WTC11 (cell line): ENCODE measurements around the gene VSNL1. TPM values are rescaled to one million over a fixed set of nuclear protein-coding genes. Genes with fewer than 3 reads are reported as not detected.

ENCODE experiments used
- ATAC-seq: fragments of 200-7000 bp; cut with Tn5 transposase; 2 replicates; pipeline ENCODE4 v1.10.0; 2021; ENCODE audit warnings: mild to moderate bottlenecking, moderate library complexity
- CTCF ChIA-PET: fragments of 300-600 bp; sonication (Branson Sonifier 250); formaldehyde crosslinking; loops from one replicate; lab custom pipeline; 2021; ENCODE audit warnings: antibody characterized with exemption; lab: Charles Lee
- POLR2A ChIA-PET: fragments of 350-600 bp; sonication (Branson Sonifier 250); formaldehyde crosslinking; loops from one replicate; lab custom pipeline; 2021; ENCODE audit warnings: antibody characterized with exemption; lab: Charles Lee
- DNase-seq: peaks from one replicate; pipeline ENCODE4 v3.0.0; 2021; ENCODE audit warnings: low spot score
- H3K27ac Mint-ChIP-seq: 2 replicates; pipeline ENCODE4 v1.8.0; 2021; ENCODE audit warnings: mixed read lengths
- H3K27me3 Mint-ChIP-seq: 2 replicates; pipeline ENCODE4 v1.8.0; 2021; ENCODE audit warnings: low read depth, mild to moderate bottlenecking, moderate library complexity, mixed read lengths
- H3K36me3 Mint-ChIP-seq: 2 replicates; pipeline ENCODE4 v1.8.0; 2021; ENCODE audit warnings: mixed read lengths
- H3K4me1 Mint-ChIP-seq: 2 replicates; pipeline ENCODE4 v1.8.0; 2022; ENCODE audit warnings: mixed read lengths
- H3K4me3 Mint-ChIP-seq: 2 replicates; pipeline ENCODE4 v1.8.0; 2021; ENCODE audit warnings: mild to moderate bottlenecking, moderate library complexity, mixed read lengths
- H3K9me3 Mint-ChIP-seq: 2 replicates; pipeline ENCODE4 v1.8.0; 2021; ENCODE audit warnings: mixed read lengths
- FOXP1 ChIP-seq: sonication (generic); formaldehyde crosslinking; IDR thresholded peaks from 2 replicates; pipeline ENCODE4 v1.8.0; 2022; ENCODE audit warnings: missing genetic modification reagents, mild to moderate bottlenecking, moderate library complexity, borderline replicate concordance
- GABPB1 ChIP-seq: sonication (generic); formaldehyde crosslinking; IDR thresholded peaks from 2 replicates; pipeline ENCODE4 v1.8.1; 2023; ENCODE audit warnings: mild to moderate bottlenecking, missing genetic modification reagents
- NFYB ChIP-seq: sonication (generic); formaldehyde crosslinking; conservative IDR thresholded peaks from 2 replicates; pipeline ENCODE4 v1.8.0; 2022; ENCODE audit warnings: low read depth, missing genetic modification reagents
- SMAD3 ChIP-seq: sonication (generic); formaldehyde crosslinking; IDR thresholded peaks from 2 replicates; pipeline ENCODE4 v1.8.0; 2022; ENCODE audit warnings: missing genetic modification reagents, mild to moderate bottlenecking, borderline replicate concordance
- SMAD4 ChIP-seq: sonication (generic); formaldehyde crosslinking; IDR thresholded peaks from 2 replicates; pipeline ENCODE4 v1.8.0; 2022; ENCODE audit warnings: mild to moderate bottlenecking, missing genetic modification reagents
- ZBTB21 ChIP-seq: sonication (generic); formaldehyde crosslinking; IDR thresholded peaks from 2 replicates; pipeline ENCODE4 v1.8.1; 2023; ENCODE audit warnings: mild to moderate bottlenecking, missing genetic modification reagents, borderline replicate concordance
- ZNF317 ChIP-seq: sonication (generic); formaldehyde crosslinking; IDR thresholded peaks from 2 replicates; pipeline ENCODE4 v1.8.1; 2023; ENCODE audit warnings: low read depth, mild to moderate bottlenecking, moderate library complexity, missing genetic modification reagents, borderline replicate concordance
- ZNF396 ChIP-seq: fragments of 250-450 bp; sonication (Bioruptor Pico); IDR thresholded peaks from 2 replicates; pipeline ENCODE4 v1.8.0; 2021; ENCODE audit warnings: mild to moderate bottlenecking, moderate library complexity, borderline replicate concordance
- ZNF671 ChIP-seq: fragments of 250-450 bp; sonication (Bioruptor Pico); IDR thresholded peaks from 2 replicates; pipeline ENCODE4 v1.8.0; 2021; ENCODE audit warnings: mild to moderate bottlenecking
- total RNA-seq: library from RNA; stranded (reverse); gene quantifications from 3 replicates; pipeline ENCODE4 v1.2.3, GENCODE V29; 2021
- TF ChIP-seq, protein P1 (sequence below): sonication (generic); formaldehyde crosslinking; IDR thresholded peaks from 2 replicates; pipeline ENCODE4 v1.8.0; 2022; ENCODE audit warnings: mild to moderate bottlenecking, missing genetic modification reagents
- TF ChIP-seq, protein P2 (sequence below): sonication (generic); formaldehyde crosslinking; IDR thresholded peaks from 2 replicates; pipeline ENCODE4 v1.8.1; 2022; ENCODE audit warnings: low read depth, missing genetic modification reagents, borderline replicate concordance
- TF ChIP-seq, protein P3 (sequence below): sonication (generic); formaldehyde crosslinking; IDR thresholded peaks from 2 replicates; pipeline ENCODE4 v1.8.1; 2023; ENCODE audit warnings: mild to moderate bottlenecking, moderate library complexity, missing genetic modification reagents
- TF ChIP-seq, protein P4 (sequence below): fragments of 250-450 bp; sonication (Bioruptor Pico); IDR thresholded peaks from 2 replicates; pipeline ENCODE4 v1.9.0; 2021; ENCODE audit warnings: moderate library complexity, mild to moderate bottlenecking, inconsistent platforms, borderline replicate concordance
- TF ChIP-seq, protein P5 (sequence below): sonication (generic); formaldehyde crosslinking; IDR thresholded peaks from 2 replicates; pipeline ENCODE4 v1.8.1; 2023; ENCODE audit warnings: mild to moderate bottlenecking, missing genetic modification reagents, moderate library complexity
- TF ChIP-seq, protein P6 (sequence below): fragments of 250-450 bp; sonication (Bioruptor Pico); IDR thresholded peaks from 2 replicates; pipeline ENCODE4 v1.9.0; 2021; ENCODE audit warnings: mild to moderate bottlenecking

VSNL1 gene
- total RNA-seq, 1 experiment from 2014 or later = 78.4 TPM

DNA sequence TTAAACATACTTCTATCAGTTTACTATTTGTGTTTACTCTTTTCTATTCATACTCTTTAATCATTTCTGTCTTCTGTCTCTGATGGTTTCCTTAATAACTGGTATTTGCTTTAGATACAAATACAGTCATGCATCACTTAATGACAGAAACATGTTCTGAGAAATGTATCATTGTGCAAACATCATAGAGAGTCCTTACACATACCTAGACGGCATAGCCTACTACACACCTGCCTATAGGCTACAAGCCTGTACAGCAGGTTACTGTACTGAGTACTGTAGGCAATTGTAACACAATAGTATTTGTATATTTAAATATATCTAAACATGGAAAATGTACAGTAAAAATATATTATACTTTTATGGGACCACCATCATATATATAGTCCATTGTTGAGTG, 36.3 kb downstream of the VSNL1 start:
- ChIA-PET CTCF (interaction anchor here (1.8 kb wide), 1 partner anchor 69 kb away, joined by 7 read pairs; no protein-coding TSS in a partner anchor), POLR2A (no interaction called here)
- no peak for TF ChIP-seq SMAD4 (CRISPR knock-in tag)
- TF ChIP-seq, protein P1, sequence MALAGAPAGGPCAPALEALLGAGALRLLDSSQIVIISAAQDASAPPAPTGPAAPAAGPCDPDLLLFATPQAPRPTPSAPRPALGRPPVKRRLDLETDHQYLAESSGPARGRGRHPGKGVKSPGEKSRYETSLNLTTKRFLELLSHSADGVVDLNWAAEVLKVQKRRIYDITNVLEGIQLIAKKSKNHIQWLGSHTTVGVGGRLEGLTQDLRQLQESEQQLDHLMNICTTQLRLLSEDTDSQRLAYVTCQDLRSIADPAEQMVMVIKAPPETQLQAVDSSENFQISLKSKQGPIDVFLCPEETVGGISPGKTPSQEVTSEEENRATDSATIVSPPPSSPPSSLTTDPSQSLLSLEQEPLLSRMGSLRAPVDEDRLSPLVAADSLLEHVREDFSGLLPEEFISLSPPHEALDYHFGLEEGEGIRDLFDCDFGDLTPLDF (CRISPR knock-in tag) = no peak
- TF ChIP-seq, protein P2, sequence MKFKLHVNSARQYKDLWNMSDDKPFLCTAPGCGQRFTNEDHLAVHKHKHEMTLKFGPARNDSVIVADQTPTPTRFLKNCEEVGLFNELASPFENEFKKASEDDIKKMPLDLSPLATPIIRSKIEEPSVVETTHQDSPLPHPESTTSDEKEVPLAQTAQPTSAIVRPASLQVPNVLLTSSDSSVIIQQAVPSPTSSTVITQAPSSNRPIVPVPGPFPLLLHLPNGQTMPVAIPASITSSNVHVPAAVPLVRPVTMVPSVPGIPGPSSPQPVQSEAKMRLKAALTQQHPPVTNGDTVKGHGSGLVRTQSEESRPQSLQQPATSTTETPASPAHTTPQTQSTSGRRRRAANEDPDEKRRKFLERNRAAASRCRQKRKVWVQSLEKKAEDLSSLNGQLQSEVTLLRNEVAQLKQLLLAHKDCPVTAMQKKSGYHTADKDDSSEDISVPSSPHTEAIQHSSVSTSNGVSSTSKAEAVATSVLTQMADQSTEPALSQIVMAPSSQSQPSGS (CRISPR knock-in tag) = no peak
- TF ChIP-seq FOXP1 (CRISPR knock-in tag) = no peak
- TF ChIP-seq, protein P3, sequence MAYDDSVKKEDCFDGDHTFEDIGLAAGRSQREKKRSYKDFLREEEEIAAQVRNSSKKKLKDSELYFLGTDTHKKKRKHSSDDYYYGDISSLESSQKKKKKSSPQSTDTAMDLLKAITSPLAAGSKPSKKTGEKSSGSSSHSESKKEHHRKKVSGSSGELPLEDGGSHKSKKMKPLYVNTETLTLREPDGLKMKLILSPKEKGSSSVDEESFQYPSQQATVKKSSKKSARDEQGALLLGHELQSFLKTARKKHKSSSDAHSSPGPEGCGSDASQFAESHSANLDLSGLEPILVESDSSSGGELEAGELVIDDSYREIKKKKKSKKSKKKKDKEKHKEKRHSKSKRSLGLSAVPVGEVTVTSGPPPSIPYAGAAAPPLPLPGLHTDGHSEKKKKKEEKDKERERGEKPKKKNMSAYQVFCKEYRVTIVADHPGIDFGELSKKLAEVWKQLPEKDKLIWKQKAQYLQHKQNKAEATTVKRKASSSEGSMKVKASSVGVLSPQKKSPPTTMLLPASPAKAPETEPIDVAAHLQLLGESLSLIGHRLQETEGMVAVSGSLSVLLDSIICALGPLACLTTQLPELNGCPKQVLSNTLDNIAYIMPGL (CRISPR knock-in tag) = no peak
- peaks cover 3% of the 10 kb centered on the region for H3K9me3 Mint-ChIP-seq
- DNase-seq = no peak
- H3K4me3 Mint-ChIP-seq = no peak overlapping the region
- peaks cover 72% of the 10 kb centered on the region for H3K4me1 Mint-ChIP-seq
- no peak overlapping the region for H3K27ac Mint-ChIP-seq
- no peaks in the 10 kb centered on the region for H3K27me3 Mint-ChIP-seq
- H3K36me3 Mint-ChIP-seq = peaks cover 17% of the 10 kb centered on the region
- no peak for ATAC-seq

DNA sequence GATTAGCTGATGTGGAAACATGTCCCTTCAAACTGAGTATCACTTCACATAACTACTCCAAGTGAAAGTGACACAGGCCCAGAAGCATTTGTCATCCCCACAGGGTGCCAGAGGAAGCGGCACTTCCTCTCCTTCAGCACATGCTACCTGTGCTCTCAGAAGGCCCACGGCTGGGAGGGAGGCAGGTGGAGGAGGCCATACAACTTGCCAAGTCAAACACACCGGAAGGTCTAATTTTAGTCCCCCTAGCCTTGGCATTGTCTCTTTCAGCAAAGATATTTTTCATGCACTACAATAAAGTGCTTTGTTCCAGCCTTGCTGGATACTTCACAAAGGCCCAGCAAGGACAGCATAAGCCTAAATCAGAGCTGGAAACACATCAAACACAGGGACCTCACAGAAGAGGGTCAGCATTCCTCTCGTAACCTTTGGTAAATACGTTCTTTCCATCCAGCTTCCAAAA, 38.0 kb downstream of the VSNL1 start:
- Mint-ChIP-seq H3K4me3 (no peak overlapping the region), H3K27ac (no peak overlapping the region), H3K9me3 (peaks cover 10% of the 10 kb centered on the region), H3K27me3 (no peaks in the 10 kb centered on the region), H3K36me3 (peaks cover 25% of the 10 kb centered on the region), H3K4me1 (peaks cover 67% of the 10 kb centered on the region)
- ChIA-PET CTCF (interaction anchor here (1.8 kb wide), 1 partner anchor 67 kb away, joined by 7 read pairs; no protein-coding TSS in a partner anchor), POLR2A (no interaction called here)
- TF ChIP-seq ZNF396 (CRISPR knock-in tag) (no peak), SMAD3 (CRISPR knock-in tag) (no peak), NFYB (no peak), ZNF317 (no peak), GABPB1 (CRISPR knock-in tag) (no peak), ZNF671 (CRISPR knock-in tag) (no peak), ZBTB21 (CRISPR knock-in tag) (no peak)
- TF ChIP-seq, protein P4, sequence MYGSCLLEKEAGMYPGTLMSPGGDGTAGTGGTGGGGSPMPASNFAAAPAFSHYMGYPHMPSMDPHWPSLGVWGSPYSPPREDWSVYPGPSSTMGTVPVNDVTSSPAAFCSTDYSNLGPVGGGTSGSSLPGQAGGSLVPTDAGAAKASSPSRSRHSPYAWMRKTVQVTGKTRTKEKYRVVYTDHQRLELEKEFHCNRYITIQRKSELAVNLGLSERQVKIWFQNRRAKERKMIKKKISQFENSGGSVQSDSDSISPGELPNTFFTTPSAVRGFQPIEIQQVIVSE (CRISPR knock-in tag) = no peak
- TF ChIP-seq, protein P5, sequence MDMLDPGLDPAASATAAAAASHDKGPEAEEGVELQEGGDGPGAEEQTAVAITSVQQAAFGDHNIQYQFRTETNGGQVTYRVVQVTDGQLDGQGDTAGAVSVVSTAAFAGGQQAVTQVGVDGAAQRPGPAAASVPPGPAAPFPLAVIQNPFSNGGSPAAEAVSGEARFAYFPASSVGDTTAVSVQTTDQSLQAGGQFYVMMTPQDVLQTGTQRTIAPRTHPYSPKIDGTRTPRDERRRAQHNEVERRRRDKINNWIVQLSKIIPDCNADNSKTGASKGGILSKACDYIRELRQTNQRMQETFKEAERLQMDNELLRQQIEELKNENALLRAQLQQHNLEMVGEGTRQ (CRISPR knock-in tag) = no peak
- TF ChIP-seq, protein P6, sequence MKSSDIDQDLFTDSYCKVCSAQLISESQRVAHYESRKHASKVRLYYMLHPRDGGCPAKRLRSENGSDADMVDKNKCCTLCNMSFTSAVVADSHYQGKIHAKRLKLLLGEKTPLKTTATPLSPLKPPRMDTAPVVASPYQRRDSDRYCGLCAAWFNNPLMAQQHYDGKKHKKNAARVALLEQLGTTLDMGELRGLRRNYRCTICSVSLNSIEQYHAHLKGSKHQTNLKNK (CRISPR knock-in tag) = no peak
- DNase-seq (no peak), ATAC-seq (peak; percentile 59)
